GM21515 (cell line): Measurements from ENCODE around the gene SYNGR3.

ENCODE experiments used
- ATAC-seq: cut with Tn5 transposase; IDR thresholded peaks from one replicate; pipeline ENCODE4 v1.9.1; 2021; ENCODE audit not compliant: unreplicated experiment

SYNGR3 gene

GRCh38 chr16:1991948-1992703 is 2.4 kb downstream of the SYNGR3 start:
- ATAC-seq, result peak; percentile 48

GRCh38 chr16:1992704-1993317 is 3.0 kb downstream of the SYNGR3 start:
- ATAC-seq, result no peak

- ATAC-seq, result no peak
These were observed 4.0 kb downstream of the SYNGR3 start for GRCh38 chr16:1993731-1994131.

- ATAC-seq, result no peak
These were observed 8.0 kb downstream of the SYNGR3 start for GRCh38 chr16:1997494-1998359.

- no peak for ATAC-seq
These were observed 8.6 kb downstream of the SYNGR3 start for GRCh38 chr16:1998360-1998835.

GRCh38 chr16:1998852-1999801 is 9.4 kb downstream of the SYNGR3 start:
- ATAC-seq, result no peak

GRCh38 chr16:1999866-2000514 is 10.2 kb downstream of the SYNGR3 start:
- no peak for ATAC-seq

GRCh38 chr16:2001035-2001434 is 11.3 kb downstream of the SYNGR3 start:
- ATAC-seq, result no peak

- no peak for ATAC-seq
These were observed 11.9 kb downstream of the SYNGR3 start for GRCh38 chr16:2001456-2002355.

- no peak for ATAC-seq
These were observed 12.8 kb downstream of the SYNGR3 start for GRCh38 chr16:2002406-2003230.

GRCh38 chr16:2003231-2003826 is 13.6 kb downstream of the SYNGR3 start:
- ATAC-seq, result no peak

- ATAC-seq, result no peak
These were observed 14.3 kb downstream of the SYNGR3 start for GRCh38 chr16:2003827-2004641.

GRCh38 chr16:2004795-2005517 is 15.2 kb downstream of the SYNGR3 start:
- ATAC-seq, result no peak

GRCh38 chr16:2005646-2006045 is 15.9 kb downstream of the SYNGR3 start:
- ATAC-seq, result no peak

- no peak for ATAC-seq
These were observed 16.5 kb downstream of the SYNGR3 start for GRCh38 chr16:2006317-2006716.
